Mucosa of stomach (tissue), 1 donor: Measurements from ENCODE around the gene KLHL6.
"Not testable (repeated sequence)": the region's sequence is repeated elsewhere in the genome, so short reads cannot be mapped to it uniquely, and the experiment has no call there.

Experiments
- H3K27me3 ChIP-seq: one replicate; pipeline ENCODE4 v1.7.0; 2013; ENCODE audit warnings: mild to moderate bottlenecking, low read length; ENCODE audit not compliant: control insufficient read depth, insufficient read depth
- H3K36me3 ChIP-seq: one replicate; pipeline ENCODE4 v1.7.0; 2013; ENCODE audit warnings: low read length; ENCODE audit not compliant: control insufficient read depth, insufficient read depth
- H3K4me1 ChIP-seq: one replicate; pipeline ENCODE4 v1.7.0; 2013; ENCODE audit warnings: mild to moderate bottlenecking, low read length; ENCODE audit not compliant: control insufficient read depth, insufficient read depth
- H3K4me3 ChIP-seq: one replicate; pipeline ENCODE4 v1.7.0; 2013; ENCODE audit warnings: low read length
- H3K9ac ChIP-seq: one replicate; pipeline ENCODE4 v1.7.0; 2013; ENCODE audit warnings: mild to moderate bottlenecking, low read length, moderate library complexity
- H3K9me3 ChIP-seq: one replicate; pipeline ENCODE4 v1.7.0; 2013; ENCODE audit warnings: mild to moderate bottlenecking, low read length, moderate library complexity; ENCODE audit not compliant: control insufficient read depth
- donor health status: Pancreatic carcinoma.

The KLHL6 gene

GRCh38 chr3:183485585-183485984 is 69.9 kb downstream of the KLHL6 start:
- no peak overlapping the region for H3K9ac ChIP-seq
- H3K9me3 ChIP-seq, result no peaks in the 10 kb centered on the region
- no peaks in the 10 kb centered on the region for H3K36me3 ChIP-seq
- no peaks in the 10 kb centered on the region for H3K27me3 ChIP-seq
- H3K4me1 ChIP-seq, result peaks cover 16% of the 10 kb centered on the region
- no peak overlapping the region for H3K4me3 ChIP-seq

- peaks cover 11% of the 10 kb centered on the region for H3K4me1 ChIP-seq
- H3K36me3 ChIP-seq, result no peaks in the 10 kb centered on the region
- no peak overlapping the region for H3K4me3 ChIP-seq
- no peak overlapping the region for H3K9ac ChIP-seq
- no peaks in the 10 kb centered on the region for H3K27me3 ChIP-seq
- H3K9me3 ChIP-seq, result no peaks in the 10 kb centered on the region
Observed at GRCh38 chr3:183485093-183485492, 70.4 kb downstream of the KLHL6 start.

- Histone ChIP-seq H3K4me1 (peaks cover 10% of the 10 kb centered on the region), H3K36me3 (no peaks in the 10 kb centered on the region), H3K27me3 (no peaks in the 10 kb centered on the region), H3K9me3 (no peaks in the 10 kb centered on the region), H3K9ac (no peak overlapping the region), H3K4me3 (no peak overlapping the region)
Observed at GRCh38 chr3:183484431-183485075, 71.0 kb downstream of the KLHL6 start.

- Histone ChIP-seq H3K27me3 (no peaks in the 10 kb centered on the region), H3K36me3 (no peaks in the 10 kb centered on the region)
Observed at GRCh38 chr3:183481582-183481981, 73.9 kb downstream of the KLHL6 start.

GRCh38 chr3:183478501-183478900 is 77.0 kb downstream of the KLHL6 start:
- peaks cover 6% of the 10 kb centered on the region for H3K4me1 ChIP-seq
- H3K27me3 ChIP-seq, result no peaks in the 10 kb centered on the region
- H3K9me3 ChIP-seq, result no peaks in the 10 kb centered on the region
- H3K9ac ChIP-seq, result no peak overlapping the region
- no peak overlapping the region for H3K4me3 ChIP-seq
- H3K36me3 ChIP-seq, result no peaks in the 10 kb centered on the region

More at GRCh38 chr3:183481582-183481981, 73.9 kb downstream of the KLHL6 start:
- H3K9ac ChIP-seq, result no peak overlapping the region
- peaks cover 6% of the 10 kb centered on the region for H3K4me1 ChIP-seq
- no peaks in the 10 kb centered on the region for H3K9me3 ChIP-seq
- no peak overlapping the region for H3K4me3 ChIP-seq

- no peaks in the 10 kb centered on the region for H3K9me3 ChIP-seq
- H3K27me3 ChIP-seq, result no peaks in the 10 kb centered on the region
- H3K4me3 ChIP-seq, result no peak overlapping the region
- H3K36me3 ChIP-seq, result no peaks in the 10 kb centered on the region
- H3K9ac ChIP-seq, result no peak overlapping the region
- peaks cover 6% of the 10 kb centered on the region for H3K4me1 ChIP-seq
Observed at GRCh38 chr3:183477801-183478456, 77.6 kb downstream of the KLHL6 start.

- H3K4me1 ChIP-seq, H3K4me3 ChIP-seq, H3K9ac ChIP-seq, H3K36me3 ChIP-seq, H3K27me3 ChIP-seq, H3K9me3 ChIP-seq: not testable (repeated sequence)
Observed at GRCh38 chr3:183475764-183476162, 79.7 kb downstream of the KLHL6 start.

- H3K9me3 ChIP-seq, result no peaks in the 10 kb centered on the region
- no peaks in the 10 kb centered on the region for H3K27me3 ChIP-seq
- H3K36me3 ChIP-seq, result no peaks in the 10 kb centered on the region
- H3K4me1 ChIP-seq, result peaks cover 6% of the 10 kb centered on the region
- H3K4me3 ChIP-seq, result no peak overlapping the region
- H3K9ac ChIP-seq, result no peak overlapping the region
Observed at GRCh38 chr3:183475016-183475763, 80.3 kb downstream of the KLHL6 start.

- Histone ChIP-seq H3K4me3 (no peak overlapping the region), H3K4me1 (no peaks in the 10 kb centered on the region), H3K36me3 (no peaks in the 10 kb centered on the region), H3K9me3 (no peaks in the 10 kb centered on the region), H3K9ac (no peak overlapping the region), H3K27me3 (no peaks in the 10 kb centered on the region)
Observed at GRCh38 chr3:183473969-183474368, 81.5 kb downstream of the KLHL6 start.

GRCh38 chr3:183472155-183472554 is 83.4 kb downstream of the KLHL6 start:
- Histone ChIP-seq H3K4me3 (no peak overlapping the region), H3K36me3 (no peaks in the 10 kb centered on the region), H3K27me3 (no peaks in the 10 kb centered on the region)

GRCh38 chr3:183468424-183468823 is 87.1 kb downstream of the KLHL6 start:
- Histone ChIP-seq H3K9me3 (no peaks in the 10 kb centered on the region), H3K27me3 (no peaks in the 10 kb centered on the region), H3K9ac (no peak overlapping the region), H3K36me3 (no peaks in the 10 kb centered on the region), H3K4me3 (no peak overlapping the region), H3K4me1 (no peaks in the 10 kb centered on the region)

More at GRCh38 chr3:183472155-183472554, 83.4 kb downstream of the KLHL6 start:
- H3K9me3 ChIP-seq, result no peaks in the 10 kb centered on the region
- no peaks in the 10 kb centered on the region for H3K4me1 ChIP-seq
- H3K9ac ChIP-seq, result no peak overlapping the region

- H3K36me3 ChIP-seq, result no peaks in the 10 kb centered on the region
- H3K9me3 ChIP-seq, result no peaks in the 10 kb centered on the region
- H3K9ac ChIP-seq, result no peak overlapping the region
- H3K4me1 ChIP-seq, result no peaks in the 10 kb centered on the region
- no peaks in the 10 kb centered on the region for H3K27me3 ChIP-seq
- H3K4me3 ChIP-seq, result no peak overlapping the region
Observed at GRCh38 chr3:183466575-183466974, 88.9 kb downstream of the KLHL6 start.
